GF-D8 (cell line): ENCODE measurements around the gene MRPS35.
A peak's percentile ranks its signal among the peaks of the same experiment; 100 is the strongest.

Experiments
- DNase-seq: peaks from one replicate; lab custom pipeline; 2025; lab: John Stamatoyannopoulos, UW

The MRPS35 gene

GRCh38 chr12:27710592-27711316 lies at the start of gene MRPS35:
Gene MRPS35 (plus strand): TSS chr12:27710832. CDS start chr12:27710844, 12 bp downstream.
- DNase-seq: peak; percentile 75

DNA sequence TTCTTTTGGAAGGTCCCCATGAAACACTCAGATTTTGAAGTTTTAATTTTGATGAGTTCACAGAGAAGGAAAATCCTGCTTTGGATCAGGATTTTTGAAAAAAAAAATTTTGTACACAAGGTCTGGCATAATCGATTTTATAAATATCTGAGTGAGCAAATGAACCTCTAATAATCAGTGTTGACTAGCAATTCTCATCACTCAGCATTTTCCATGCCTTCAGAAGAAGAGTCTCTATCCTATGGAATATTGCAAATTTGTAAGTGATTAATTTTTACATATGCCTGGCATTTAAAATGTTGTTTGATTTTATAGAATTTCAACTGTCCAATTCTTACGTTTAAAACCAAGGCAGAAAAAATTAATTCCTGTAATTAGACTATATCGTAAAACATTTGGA lies 44.9 kb upstream of the MRPS35 start:
- no peak for DNase-seq

- no peak for DNase-seq
These were observed 44.1 kb upstream of the MRPS35 start for GRCh38 chr12:27666510-27666909.

GRCh38 chr12:27667540-27667939 lies 43.1 kb upstream of the MRPS35 start:
- DNase-seq: no peak

DNA sequence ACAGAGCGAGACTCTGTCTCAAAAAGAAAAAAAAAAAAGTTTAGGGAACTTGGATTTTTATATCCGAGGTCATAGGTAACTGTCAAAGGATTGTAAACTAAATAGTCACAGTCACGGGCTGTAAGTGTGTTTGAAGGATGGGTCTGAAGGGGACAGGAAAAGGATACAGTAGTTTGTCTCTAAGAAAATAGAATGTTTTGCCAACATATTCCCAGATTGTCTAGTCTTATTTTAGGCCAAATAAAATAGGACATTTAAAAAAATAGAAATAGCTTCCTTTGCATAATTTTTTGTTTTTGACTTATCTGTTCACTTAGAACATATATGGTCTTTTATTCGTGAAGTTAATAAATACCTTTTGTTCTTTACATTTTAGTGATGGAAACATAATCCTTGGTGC lies 38.6 kb upstream of the MRPS35 start:
- no peak for DNase-seq

DNA sequence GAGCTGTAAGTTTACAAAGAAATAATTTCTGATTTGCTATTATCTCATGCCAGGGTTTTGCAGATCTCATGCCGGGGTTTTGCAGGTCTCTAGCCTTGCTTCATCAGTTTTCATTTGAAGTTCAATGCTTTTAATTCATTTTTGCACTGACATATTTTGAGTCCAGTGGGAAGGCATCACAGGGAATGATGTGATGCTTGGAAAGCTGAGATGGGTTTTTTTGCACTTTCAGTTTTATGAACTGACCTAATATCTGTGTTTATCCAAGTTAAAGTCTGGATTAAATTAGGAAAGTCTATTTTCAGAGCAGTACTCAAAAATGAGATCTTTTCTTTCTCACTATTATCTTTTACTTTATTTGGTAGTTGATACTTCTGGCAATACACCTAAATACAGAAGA lies 38.0 kb upstream of the MRPS35 start:
- no peak for DNase-seq

DNA sequence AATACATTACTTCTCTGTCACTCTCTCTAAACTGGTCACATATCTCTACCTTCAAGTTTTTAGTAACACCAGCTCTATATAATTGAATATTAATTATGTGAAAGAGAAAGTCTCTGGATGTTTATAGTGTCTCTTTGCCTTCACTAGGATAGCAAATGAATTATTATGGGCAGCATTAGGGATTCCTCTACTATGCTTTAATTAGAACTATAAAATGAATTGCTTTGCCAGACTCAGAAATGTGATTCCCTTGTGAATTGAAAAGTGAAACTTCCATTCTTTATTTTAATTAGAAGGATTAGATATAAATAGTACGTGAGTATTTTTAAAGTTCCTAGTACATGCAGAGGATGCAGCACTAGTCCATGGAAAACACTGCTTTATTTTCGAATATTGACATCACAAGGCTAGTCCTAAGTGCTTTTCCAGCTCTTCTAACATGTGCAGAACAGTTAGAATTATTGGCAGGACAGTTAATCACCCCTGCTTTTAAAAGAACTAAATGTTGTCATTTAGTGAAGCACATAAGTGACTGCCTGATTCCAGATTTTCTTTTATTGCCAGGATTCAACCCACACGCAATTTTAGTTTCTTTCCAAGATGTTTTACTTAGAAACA lies 37.4 kb upstream of the MRPS35 start:
- DNase-seq: no peak

GRCh38 chr12:27674989-27675388 lies 35.6 kb upstream of the MRPS35 start:
- no peak for DNase-seq

DNA sequence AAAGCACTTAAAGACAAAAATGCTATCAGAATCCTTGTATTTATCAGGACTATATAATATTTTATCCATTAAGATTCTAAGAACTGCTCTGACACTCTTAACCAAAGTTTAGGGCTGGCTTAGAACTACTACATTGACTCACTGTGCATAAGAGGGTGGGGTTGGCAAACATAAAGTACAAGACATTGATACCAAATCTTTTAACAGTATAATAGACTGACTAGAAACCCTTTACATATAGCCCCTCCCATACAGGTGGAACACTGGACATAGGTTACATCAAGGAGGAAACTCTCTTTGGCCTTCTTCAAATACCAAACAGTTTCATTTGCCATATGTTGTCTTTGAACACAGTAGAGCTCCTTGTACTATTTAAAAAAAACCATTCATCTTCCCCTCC lies 30.0 kb upstream of the MRPS35 start:
- no peak for DNase-seq

DNA sequence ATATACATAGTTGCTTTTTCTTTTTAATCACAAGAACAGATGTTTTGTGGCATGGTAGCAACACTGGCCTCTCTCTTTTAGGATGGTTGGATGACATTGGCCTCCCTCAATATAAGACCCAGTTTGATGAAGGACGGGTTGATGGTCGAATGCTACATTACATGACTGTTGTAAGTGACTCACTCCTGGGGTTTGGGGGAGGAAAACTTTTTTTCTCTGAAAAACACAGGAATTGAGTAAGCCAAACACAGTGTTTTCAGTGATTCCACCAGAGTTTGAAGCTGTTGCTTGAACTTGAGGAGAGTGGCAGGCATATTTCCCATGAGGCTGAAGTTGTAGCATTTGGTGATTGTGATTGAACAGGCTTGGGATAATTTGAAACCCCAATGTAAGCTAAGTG lies 28.1 kb upstream of the MRPS35 start:
- no peak for DNase-seq

DNA sequence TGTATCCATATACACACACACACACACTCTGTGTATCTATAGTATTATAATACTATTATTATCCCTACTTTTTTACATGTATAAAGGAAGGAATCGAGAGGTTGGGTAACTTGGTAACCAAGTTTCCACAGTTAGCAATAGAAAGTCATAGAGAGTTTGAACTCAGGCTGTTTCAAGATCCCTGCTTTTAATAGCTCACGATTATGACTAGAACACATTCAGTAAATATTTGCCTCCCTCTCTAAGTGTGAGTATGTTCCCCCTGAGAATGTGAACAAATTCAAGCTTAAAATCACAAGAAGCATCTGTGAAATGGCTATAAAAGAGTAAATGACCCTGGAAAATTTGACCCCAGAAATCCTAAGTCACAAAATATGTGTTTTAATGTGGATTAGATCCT lies 25.4 kb upstream of the MRPS35 start:
- no peak for DNase-seq

GRCh38 chr12:27686147-27686546 lies 24.5 kb upstream of the MRPS35 start:
- DNase-seq: no peak

DNA sequence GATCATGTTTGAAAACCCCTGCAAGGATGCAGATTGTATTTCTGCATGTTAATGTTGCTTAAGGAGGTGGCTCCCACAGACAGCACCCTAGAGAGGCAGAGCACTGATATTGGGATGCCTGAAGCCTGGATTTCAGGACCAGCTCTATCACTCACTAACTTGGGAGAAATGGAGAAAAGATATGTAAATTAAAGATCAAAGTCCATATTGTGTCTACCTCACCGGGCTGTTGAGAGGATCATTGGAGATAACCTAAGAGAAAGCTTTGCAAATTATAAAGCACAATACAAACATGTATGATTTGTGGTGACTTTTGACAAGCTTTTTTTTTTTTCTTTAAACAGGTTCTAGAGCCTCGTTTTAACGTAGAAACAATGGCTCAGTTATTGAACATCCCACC lies 22.0 kb upstream of the MRPS35 start:
- DNase-seq: no peak

- no peak for DNase-seq
These were observed 21.0 kb upstream of the MRPS35 start for GRCh38 chr12:27689558-27690180.

DNA sequence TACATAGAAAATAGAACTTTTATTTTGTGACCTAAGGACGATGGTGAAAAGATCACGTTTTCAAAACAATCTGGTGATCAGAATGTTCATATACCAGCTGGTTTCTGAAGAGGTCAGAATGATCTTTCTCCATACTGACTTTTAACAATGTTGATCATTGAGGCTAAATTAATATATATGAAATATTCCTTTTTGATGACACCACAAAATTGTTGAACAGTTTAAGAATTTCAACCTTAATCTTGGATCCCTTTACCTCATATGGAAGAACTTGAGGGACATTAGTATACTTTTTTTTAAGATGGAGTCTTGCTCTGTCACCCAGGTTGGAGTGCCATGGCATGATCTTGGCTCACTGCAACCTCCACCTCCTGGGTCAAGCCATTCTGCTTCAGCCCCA lies 17.2 kb upstream of the MRPS35 start:
- DNase-seq: no peak

DNA sequence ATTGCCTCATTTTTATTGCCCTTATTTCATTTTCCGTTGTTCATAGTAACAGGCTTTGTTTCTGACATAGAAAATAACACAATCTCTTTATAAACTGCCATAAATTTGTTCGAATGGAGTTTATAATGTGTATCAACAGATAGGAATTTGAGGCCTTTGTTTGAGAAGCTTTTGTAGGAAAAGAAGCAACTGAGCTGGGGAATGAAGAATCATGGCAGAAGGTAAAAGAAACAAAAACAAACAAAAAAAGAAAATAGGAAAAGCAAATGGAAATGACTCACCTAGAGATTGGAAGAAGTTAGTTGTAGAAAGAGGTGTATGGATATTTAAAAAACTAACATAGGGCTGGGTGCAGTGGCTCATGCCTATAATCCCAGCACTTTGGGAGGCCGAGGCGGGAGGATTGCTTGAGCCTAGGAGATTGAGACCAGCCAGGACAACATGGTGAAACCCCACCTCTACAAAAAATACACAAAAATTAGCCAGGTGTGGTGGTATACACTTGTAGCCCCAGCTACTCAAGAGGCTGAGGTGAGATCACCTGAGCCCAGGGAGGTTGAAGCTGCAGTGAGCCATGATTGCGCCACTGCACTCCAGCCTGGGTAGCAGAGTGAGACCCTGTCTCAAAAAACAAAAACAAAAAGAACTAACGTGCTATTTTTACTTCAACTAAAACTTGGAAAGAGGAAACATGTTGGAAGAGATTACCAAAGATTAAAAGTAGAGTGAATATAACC lies 14.9 kb upstream of the MRPS35 start:
- DNase-seq: no peak

DNA sequence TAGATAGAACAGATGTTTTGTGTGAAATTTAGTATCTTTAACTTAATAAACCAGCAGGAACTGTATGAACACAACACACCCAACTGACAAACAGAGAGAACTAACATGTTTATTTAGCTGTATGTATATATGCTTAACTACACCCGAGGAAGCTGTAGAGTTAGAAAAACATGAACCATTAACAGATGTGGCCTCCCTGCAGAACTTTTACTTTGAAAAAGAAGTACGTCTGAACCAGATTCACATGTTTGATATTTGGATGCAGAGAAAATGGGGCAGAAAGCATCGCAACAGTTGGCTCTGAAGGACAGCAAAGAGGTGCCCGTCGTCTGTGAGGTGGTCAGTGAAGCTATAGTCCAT lies 14.4 kb upstream of the MRPS35 start, which contains the start of gene REP15:
Gene REP15, plus strand, starts transcription at position 155 of the 360 bp plus-strand sequence. Its CDS starts 116 bp downstream, at position 271.
- no peak for DNase-seq

GRCh38 chr12:27696864-27697564 lies 13.6 kb upstream of the MRPS35 start:
- DNase-seq: no peak

- peak; percentile 61 for DNase-seq
These were observed 6.7 kb upstream of the MRPS35 start for GRCh38 chr12:27703720-27704452.

GRCh38 chr12:27705263-27705662 lies 5.4 kb upstream of the MRPS35 start:
- DNase-seq: no peak

DNA sequence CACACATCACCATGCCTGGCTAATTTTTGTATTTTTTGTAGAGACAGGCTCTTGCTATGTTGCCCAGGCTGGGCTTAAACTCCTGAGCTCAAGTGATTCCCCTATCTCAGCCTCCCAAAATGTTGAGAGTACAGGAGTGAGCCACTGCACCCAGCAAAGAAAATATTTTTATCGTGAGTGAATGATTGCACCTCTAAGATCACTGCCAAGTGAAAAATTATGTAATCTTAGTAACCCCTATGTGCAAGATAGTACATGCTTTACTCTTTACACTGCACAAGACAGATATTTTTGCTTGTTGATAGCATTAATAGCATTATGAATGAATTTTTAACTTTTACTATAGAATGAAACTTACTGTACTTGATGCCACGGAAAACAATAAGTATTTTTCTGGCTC lies 3.4 kb upstream of the MRPS35 start:
- DNase-seq: no peak
